ENCODE data around the gene SUB1.

Gene SUB1

DNA sequence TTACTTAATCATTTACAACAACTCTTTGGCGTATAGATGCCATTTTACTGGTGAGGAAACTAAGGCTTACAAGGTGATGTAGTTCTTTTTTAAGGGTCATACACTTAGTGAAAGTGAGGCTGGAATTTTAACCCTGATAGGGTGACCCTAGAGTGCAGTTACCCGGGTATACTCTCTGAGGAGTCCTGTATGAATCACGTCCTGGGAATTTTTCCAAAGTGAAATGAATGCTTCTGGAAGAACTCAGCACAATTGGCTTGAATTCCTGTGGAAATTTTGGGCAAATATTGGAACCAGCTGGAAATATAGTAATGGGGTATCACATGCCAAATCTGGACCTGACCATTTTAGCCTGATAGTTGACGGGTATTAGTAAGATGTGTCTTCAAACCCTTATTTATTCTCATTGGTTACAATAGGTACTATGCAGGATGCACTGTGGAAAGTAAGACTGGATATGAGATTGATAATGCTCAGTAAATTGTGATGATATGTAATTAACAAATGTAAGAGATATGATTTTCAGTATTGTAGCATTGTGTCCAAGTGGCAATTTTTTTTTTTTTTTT, 14.8 kb downstream of the SUB1 start:
- peaks cover 61 to 88% of the 10 kb centered on the region in 2 experiments for H3K36me3 ChIP-seq (ENCODE audit: control insufficient read depth in 2 of 2, insufficient read depth in 1 of 2, low read length in 2 of 2)
- no peak overlapping the region for H3K27ac ChIP-seq (ENCODE audit: extremely low read depth, low read depth, low read length)
- ChIA-PET CTCF (interaction anchor here (0.6 to 3.9 kb wide), 2 partner anchors 10 to 1856 kb away, joined by 3 to 29 read pairs; no protein-coding TSS in a partner anchor), POLR2A (no interaction called here)
- TF ChIP-seq ZNF221 (tag by site-specific recombination; IDR thresholded peaks at IDR 0.05; ENCODE audit: borderline replicate concordance) (no peak), ZBTB49 (tag by site-specific recombination; IDR thresholded peaks at IDR 0.05; ENCODE audit: low read depth) (no peak), ZSCAN5A (tag by site-specific recombination; IDR thresholded peaks at IDR 0.05) (no peak), ZNF404 (tag by site-specific recombination; IDR thresholded peaks at IDR 0.05) (no peak), ZSCAN4 (tag by site-specific recombination; IDR thresholded peaks at IDR 0.05) (no peak), ZNF184 (tag by site-specific recombination; IDR thresholded peaks at IDR 0.05) (no peak), ZNF121 (tag by site-specific recombination; IDR thresholded peaks at IDR 0.05) (no peak; the same call in 1 of the 2 replicates), ZNF585B (tag by site-specific recombination; IDR thresholded peaks at IDR 0.05) (no peak), YY1 (tag by site-specific recombination; IDR thresholded peaks at IDR 0.05) (no peak), ZBTB17 (tag by site-specific recombination; IDR thresholded peaks at IDR 0.05) (no peak), ZNF311 (tag by site-specific recombination; IDR thresholded peaks at IDR 0.05; ENCODE audit: borderline replicate concordance) (no peak), MZF1 (tag by site-specific recombination; IDR thresholded peaks at IDR 0.05; ENCODE audit: borderline replicate concordance) (no peak), ZNF211 (tag by site-specific recombination; IDR thresholded peaks at IDR 0.05; ENCODE audit: low read depth) (no peak), ZNF747 (tag by site-specific recombination; IDR thresholded peaks at IDR 0.05) (no peak), HIC1 (tag by site-specific recombination; IDR thresholded peaks at IDR 0.05) (no peak)
- TF ChIP-seq, protein P1, sequence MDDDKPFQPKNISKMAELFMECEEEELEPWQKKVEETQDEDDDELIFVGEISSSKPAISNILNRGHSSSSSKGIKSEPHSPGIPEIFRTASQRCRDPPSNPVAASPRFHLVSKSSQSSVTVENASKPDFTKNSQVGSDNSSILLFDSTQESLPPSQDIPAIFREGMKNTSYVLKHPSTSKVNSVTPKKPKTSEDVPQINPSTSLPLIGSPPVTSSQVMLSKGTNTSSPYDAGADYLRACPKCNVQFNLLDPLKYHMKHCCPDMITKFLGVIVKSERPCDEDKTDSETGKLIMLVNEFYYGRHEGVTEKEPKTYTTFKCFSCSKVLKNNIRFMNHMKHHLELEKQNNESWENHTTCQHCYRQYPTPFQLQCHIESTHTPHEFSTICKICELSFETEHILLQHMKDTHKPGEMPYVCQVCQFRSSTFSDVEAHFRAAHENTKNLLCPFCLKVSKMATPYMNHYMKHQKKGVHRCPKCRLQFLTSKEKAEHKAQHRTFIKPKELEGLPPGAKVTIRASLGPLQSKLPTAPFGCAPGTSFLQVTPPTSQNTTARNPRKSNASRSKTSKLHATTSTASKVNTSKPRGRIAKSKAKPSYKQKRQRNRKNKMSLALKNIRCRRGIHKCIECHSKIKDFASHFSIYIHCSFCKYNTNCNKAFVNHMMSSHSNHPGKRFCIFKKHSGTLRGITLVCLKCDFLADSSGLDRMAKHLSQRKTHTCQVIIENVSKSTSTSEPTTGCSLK (tag by site-specific recombination; IDR thresholded peaks at IDR 0.05): no peak
- TF ChIP-seq, protein P2, sequence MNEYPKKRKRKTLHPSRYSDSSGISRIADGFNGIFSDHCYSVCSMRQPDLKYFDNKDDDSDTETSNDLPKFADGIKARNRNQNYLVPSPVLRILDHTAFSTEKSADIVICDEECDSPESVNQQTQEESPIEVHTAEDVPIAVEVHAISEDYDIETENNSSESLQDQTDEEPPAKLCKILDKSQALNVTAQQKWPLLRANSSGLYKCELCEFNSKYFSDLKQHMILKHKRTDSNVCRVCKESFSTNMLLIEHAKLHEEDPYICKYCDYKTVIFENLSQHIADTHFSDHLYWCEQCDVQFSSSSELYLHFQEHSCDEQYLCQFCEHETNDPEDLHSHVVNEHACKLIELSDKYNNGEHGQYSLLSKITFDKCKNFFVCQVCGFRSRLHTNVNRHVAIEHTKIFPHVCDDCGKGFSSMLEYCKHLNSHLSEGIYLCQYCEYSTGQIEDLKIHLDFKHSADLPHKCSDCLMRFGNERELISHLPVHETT (tag by site-specific recombination; IDR thresholded peaks at IDR 0.05): no peak
- H3K4me1 ChIP-seq (ENCODE audit: control insufficient read depth, insufficient read depth, low read length): no peaks in the 10 kb centered on the region
- H3K4me3 ChIP-seq (ENCODE audit: low read depth, low read length): no peak overlapping the region
- H3K9me3 ChIP-seq (ENCODE audit: control insufficient read depth, insufficient read depth, low read depth, low read length): no peaks in the 10 kb centered on the region
